Measurements from ENCODE around the gene SPRTN. TPM values are rescaled to one million over a fixed set of nuclear protein-coding genes. Genes with fewer than 3 reads are reported as not detected.

The SPRTN gene
- total and polyA plus RNA-seq, 2 donors from 2014 or later: 5.3 to 8.9 TPM

DNA sequence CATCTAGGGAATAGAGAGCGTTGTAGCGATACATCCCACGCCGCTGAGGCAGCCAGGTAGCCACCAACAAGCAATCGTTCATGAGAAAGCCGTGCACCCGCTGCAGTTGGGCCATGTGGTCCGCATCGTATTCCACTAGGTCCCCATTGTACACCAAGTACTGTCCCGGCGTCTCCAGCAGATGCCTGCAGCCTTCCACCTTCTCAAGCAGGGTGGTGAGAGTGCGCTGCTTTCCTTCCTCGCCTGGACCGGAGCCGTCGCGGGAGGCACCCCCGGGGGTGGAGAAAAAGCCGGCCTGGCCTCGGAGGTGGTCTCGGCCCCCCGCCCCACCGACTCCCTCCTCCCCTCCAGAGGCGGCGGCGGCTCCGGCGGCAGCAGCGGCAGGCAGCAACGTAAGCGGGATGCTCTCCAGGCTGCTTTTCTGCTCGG, 1.0 kb upstream of the SPRTN start:
- no peaks in the 10 kb centered on the region for H3K27me3 ChIP-seq (ENCODE audit: control insufficient read depth, insufficient read depth, low read length)
- H3K4me3 ChIP-seq (ENCODE audit: low read length in 3 of 3): peak overlapping the region; percentile 94 to 99 (median 96)
- DNase-seq: no peak
- no peaks in the 10 kb centered on the region for H3K36me3 ChIP-seq (ENCODE audit: control insufficient read depth in 2 of 3, insufficient read depth in 3 of 3, low read length in 3 of 3)
- intact Hi-C loops (cut with DNase I): no loop called here
- H3K4me1 ChIP-seq (ENCODE audit: control insufficient read depth in 2 of 3, insufficient read depth in 2 of 3, low read depth in 1 of 3, low read length in 3 of 3): peaks cover 10 to 26% (median 13%) of the 10 kb centered on the region in 3 donors
- TF ChIP-seq, protein P1, sequence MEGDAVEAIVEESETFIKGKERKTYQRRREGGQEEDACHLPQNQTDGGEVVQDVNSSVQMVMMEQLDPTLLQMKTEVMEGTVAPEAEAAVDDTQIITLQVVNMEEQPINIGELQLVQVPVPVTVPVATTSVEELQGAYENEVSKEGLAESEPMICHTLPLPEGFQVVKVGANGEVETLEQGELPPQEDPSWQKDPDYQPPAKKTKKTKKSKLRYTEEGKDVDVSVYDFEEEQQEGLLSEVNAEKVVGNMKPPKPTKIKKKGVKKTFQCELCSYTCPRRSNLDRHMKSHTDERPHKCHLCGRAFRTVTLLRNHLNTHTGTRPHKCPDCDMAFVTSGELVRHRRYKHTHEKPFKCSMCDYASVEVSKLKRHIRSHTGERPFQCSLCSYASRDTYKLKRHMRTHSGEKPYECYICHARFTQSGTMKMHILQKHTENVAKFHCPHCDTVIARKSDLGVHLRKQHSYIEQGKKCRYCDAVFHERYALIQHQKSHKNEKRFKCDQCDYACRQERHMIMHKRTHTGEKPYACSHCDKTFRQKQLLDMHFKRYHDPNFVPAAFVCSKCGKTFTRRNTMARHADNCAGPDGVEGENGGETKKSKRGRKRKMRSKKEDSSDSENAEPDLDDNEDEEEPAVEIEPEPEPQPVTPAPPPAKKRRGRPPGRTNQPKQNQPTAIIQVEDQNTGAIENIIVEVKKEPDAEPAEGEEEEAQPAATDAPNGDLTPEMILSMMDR (IDR thresholded peaks at IDR 0.05; ENCODE audit: borderline replicate concordance, extremely low read depth, insufficient read depth): no peak
- H3K9ac ChIP-seq (ENCODE audit: low read length in 3 of 3): peak overlapping the region; percentile 60 to 88 (median 61)
- no peaks in the 10 kb centered on the region for H3K9me3 ChIP-seq (ENCODE audit: control insufficient read depth in 2 of 3, insufficient read depth in 1 of 3, low read length in 3 of 3)
- FAIRE-seq: no peak
- H3K27ac ChIP-seq (ENCODE audit: low read depth in 2 of 2, low read length in 2 of 2): peak overlapping the region in 1 of 2 donors; percentile 88

DNA sequence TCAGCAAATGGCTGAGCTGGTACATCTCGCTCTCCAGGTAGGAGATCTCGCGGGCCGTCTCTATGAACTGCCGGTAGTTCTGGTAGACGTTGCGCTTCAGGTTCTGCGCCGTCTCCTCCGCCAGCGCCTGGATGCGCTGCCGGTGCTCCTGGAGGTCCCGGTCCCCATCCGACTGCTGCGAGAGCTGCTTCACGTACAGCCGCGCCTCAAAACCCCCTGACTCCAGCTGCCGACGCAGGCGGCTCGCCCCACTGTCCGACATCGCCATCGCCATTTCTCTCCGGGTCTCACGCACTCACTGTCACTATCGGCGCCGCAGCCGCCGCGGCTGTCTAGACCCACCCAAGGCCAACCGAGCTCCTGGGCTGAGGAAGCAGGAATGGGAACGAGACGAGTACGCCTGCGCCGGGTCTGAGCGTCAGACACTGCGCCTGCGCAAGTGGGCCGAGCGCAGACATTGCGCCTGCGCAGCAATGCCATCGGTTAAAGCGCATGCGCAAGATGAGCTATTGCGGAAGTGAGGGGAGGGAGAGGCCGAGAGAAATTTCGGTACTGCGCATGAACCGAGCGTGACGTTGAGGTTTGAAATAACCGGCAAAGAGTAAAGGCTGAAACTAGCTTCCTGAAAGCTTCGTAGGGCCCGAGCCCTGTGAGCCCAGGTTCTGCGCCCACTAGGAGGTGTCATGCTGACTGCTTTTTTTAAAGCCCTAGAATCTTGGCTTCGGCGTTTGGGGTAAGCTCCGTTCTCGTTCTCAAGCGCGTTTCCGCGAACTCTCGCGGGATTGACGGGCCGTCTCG, 422 bp upstream of the SPRTN start, which contains the start of gene EXOC8:
Gene EXOC8, minus strand, starts transcription at position 381 of the 798 bp plus-strand sequence. Its CDS starts 107 bp downstream, at position 274.
- Histone ChIP-seq H3K36me3 (ENCODE audit: control insufficient read depth in 2 of 3, insufficient read depth in 3 of 3, low read length in 3 of 3) (no peaks in the 10 kb centered on the region), H3K9ac (ENCODE audit: low read length in 3 of 3) (peak within 1 kb of the TSS; percentile 78 to 95 (median 88)), H3K4me3 (ENCODE audit: low read length in 3 of 3) (peak within 1 kb of the TSS; percentile 94 to 99 (median 96)), H3K9me3 (ENCODE audit: control insufficient read depth in 2 of 3, insufficient read depth in 1 of 3, low read length in 3 of 3) (no peaks in the 10 kb centered on the region), H3K27me3 (ENCODE audit: control insufficient read depth, insufficient read depth, low read length) (no peaks in the 10 kb centered on the region), H3K27ac (ENCODE audit: low read depth in 2 of 2, low read length in 2 of 2) (peak within 1 kb of the TSS; percentile 96 to 97), H3K4me1 (ENCODE audit: control insufficient read depth in 2 of 3, insufficient read depth in 2 of 3, low read depth in 1 of 3, low read length in 3 of 3) (peaks cover 10 to 26% (median 13%) of the 10 kb centered on the region in 3 donors)
- FAIRE-seq (peak; percentile 35), DNase-seq (peak; percentile 98 to 100 (median 99))
- TF ChIP-seq, protein P1 (IDR thresholded peaks at IDR 0.05; ENCODE audit: borderline replicate concordance, extremely low read depth, insufficient read depth): no peak
- intact Hi-C loops (cut with DNase I): no loop called here

DNA sequence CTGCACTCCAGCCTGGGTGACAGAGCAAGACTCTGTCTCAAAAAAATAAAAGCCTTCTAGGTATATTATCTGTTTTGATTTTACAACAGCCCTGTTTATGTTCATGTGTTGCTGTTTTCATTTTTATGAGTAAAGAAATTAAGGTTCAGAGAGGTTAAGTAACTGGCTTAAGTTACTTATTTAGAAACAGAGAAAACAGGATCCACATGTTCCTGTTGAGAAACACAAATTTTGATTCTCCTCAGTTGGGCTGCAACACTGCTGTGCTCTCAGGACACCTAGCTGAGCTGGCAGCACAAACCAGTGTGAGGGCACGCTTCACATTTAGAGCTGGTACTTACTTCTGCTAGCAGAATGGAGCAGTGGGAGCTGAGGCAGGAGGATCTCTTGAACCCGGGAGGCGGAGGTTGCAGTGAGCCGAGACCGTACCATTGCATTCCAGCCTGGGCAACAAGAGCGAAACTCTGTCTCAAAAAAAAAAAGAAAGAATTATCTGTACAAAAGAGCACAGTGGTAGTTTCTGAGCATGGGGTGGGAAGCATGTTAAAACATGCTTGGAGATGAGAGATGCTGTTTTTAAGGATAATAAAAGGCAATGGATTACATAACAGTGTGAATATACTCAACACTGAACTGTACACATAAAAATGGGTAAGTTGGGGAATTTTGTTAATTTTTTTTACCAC, 2.4 kb downstream of the SPRTN start:
- DNase-seq (no peak), FAIRE-seq (no peak)
- intact Hi-C loops (cut with DNase I): no loop called here
- H3K27ac ChIP-seq (ENCODE audit: low read depth in 2 of 2, low read length in 2 of 2): no peak overlapping the region
- H3K9me3 ChIP-seq (ENCODE audit: control insufficient read depth in 2 of 3, insufficient read depth in 1 of 3, low read length in 3 of 3): no peaks in the 10 kb centered on the region
- no peak overlapping the region for H3K4me3 ChIP-seq (ENCODE audit: low read length in 3 of 3)
- TF ChIP-seq, protein P1 (IDR thresholded peaks at IDR 0.05; ENCODE audit: borderline replicate concordance, extremely low read depth, insufficient read depth): no peak
- no peak overlapping the region for H3K9ac ChIP-seq (ENCODE audit: low read length in 3 of 3)
- peaks cover 0 to 3% (median 0%) of the 10 kb centered on the region in 3 donors for H3K36me3 ChIP-seq (ENCODE audit: control insufficient read depth in 2 of 3, insufficient read depth in 3 of 3, low read length in 3 of 3)
- H3K4me1 ChIP-seq (ENCODE audit: control insufficient read depth in 2 of 3, insufficient read depth in 2 of 3, low read depth in 1 of 3, low read length in 3 of 3): peaks cover 5 to 20% (median 5%) of the 10 kb centered on the region in 3 donors
- no peaks in the 10 kb centered on the region for H3K27me3 ChIP-seq (ENCODE audit: control insufficient read depth, insufficient read depth, low read length)

Data from kidney (tissue), 14 donors.